ENCODE results near the gene STEAP3.
"Not testable (repeated sequence)": the region's sequence is repeated elsewhere in the genome, so short reads cannot be mapped to it uniquely, and the experiment has no call there.

Gene STEAP3

GRCh38 chr2:119263025-119263424, 39.4 kb downstream of the STEAP3 start:
- Histone ChIP-seq H3K4me3 (ENCODE audit: low read depth, low read length) (no peak overlapping the region), H3K4me1 (ENCODE audit: control insufficient read depth, insufficient read depth, low read length) (peaks cover 8% of the 10 kb centered on the region), H3K9me3 (ENCODE audit: control insufficient read depth, insufficient read depth, low read length) (no peaks in the 10 kb centered on the region), H3K9ac (ENCODE audit: low read depth, low read length) (no peak overlapping the region), H3K36me3 (ENCODE audit: control insufficient read depth, insufficient read depth, low read length) (no peaks in the 10 kb centered on the region), H3K27me3 (ENCODE audit: control insufficient read depth, insufficient read depth, low read length) (no peaks in the 10 kb centered on the region)

GRCh38 chr2:119263656-119264055, 40.0 kb downstream of the STEAP3 start:
- H3K9me3 ChIP-seq (ENCODE audit: control insufficient read depth, insufficient read depth, low read length) = no peaks in the 10 kb centered on the region
- H3K27me3 ChIP-seq (ENCODE audit: control insufficient read depth, insufficient read depth, low read length) = no peaks in the 10 kb centered on the region
- no peak overlapping the region for H3K9ac ChIP-seq (ENCODE audit: low read depth, low read length)
- no peaks in the 10 kb centered on the region for H3K36me3 ChIP-seq (ENCODE audit: control insufficient read depth, insufficient read depth, low read length)
- H3K4me1 ChIP-seq (ENCODE audit: control insufficient read depth, insufficient read depth, low read length) = peaks cover 8% of the 10 kb centered on the region
- no peak overlapping the region for H3K4me3 ChIP-seq (ENCODE audit: low read depth, low read length)

- no peak overlapping the region for H3K4me3 ChIP-seq (ENCODE audit: low read depth, low read length)
- no peaks in the 10 kb centered on the region for H3K27me3 ChIP-seq (ENCODE audit: control insufficient read depth, insufficient read depth, low read length)
- H3K9ac ChIP-seq (ENCODE audit: low read depth, low read length) = no peak overlapping the region
- H3K9me3 ChIP-seq (ENCODE audit: control insufficient read depth, insufficient read depth, low read length) = no peaks in the 10 kb centered on the region
- H3K36me3 ChIP-seq (ENCODE audit: control insufficient read depth, insufficient read depth, low read length) = no peaks in the 10 kb centered on the region
- H3K4me1 ChIP-seq (ENCODE audit: control insufficient read depth, insufficient read depth, low read length) = no peaks in the 10 kb centered on the region
These were observed 41.4 kb downstream of the STEAP3 start for GRCh38 chr2:119264781-119265692.

- Histone ChIP-seq H3K4me1 (ENCODE audit: control insufficient read depth, insufficient read depth, low read length) (no peaks in the 10 kb centered on the region), H3K27me3 (ENCODE audit: control insufficient read depth, insufficient read depth, low read length) (no peaks in the 10 kb centered on the region)
These were observed 42.0 kb downstream of the STEAP3 start for GRCh38 chr2:119265693-119266066.

GRCh38 chr2:119266091-119266589, 42.5 kb downstream of the STEAP3 start:
- Histone ChIP-seq H3K4me1 (ENCODE audit: control insufficient read depth, insufficient read depth, low read length) (no peaks in the 10 kb centered on the region), H3K36me3 (ENCODE audit: control insufficient read depth, insufficient read depth, low read length) (no peaks in the 10 kb centered on the region), H3K4me3 (ENCODE audit: low read depth, low read length) (no peak overlapping the region), H3K9ac (ENCODE audit: low read depth, low read length) (no peak overlapping the region), H3K9me3 (ENCODE audit: control insufficient read depth, insufficient read depth, low read length) (no peaks in the 10 kb centered on the region), H3K27me3 (ENCODE audit: control insufficient read depth, insufficient read depth, low read length) (no peaks in the 10 kb centered on the region)

More at GRCh38 chr2:119265693-119266066, 42.0 kb downstream of the STEAP3 start:
- Histone ChIP-seq H3K9ac (ENCODE audit: low read depth, low read length) (no peak overlapping the region), H3K36me3 (ENCODE audit: control insufficient read depth, insufficient read depth, low read length) (no peaks in the 10 kb centered on the region), H3K4me3 (ENCODE audit: low read depth, low read length) (no peak overlapping the region), H3K9me3 (ENCODE audit: control insufficient read depth, insufficient read depth, low read length) (no peaks in the 10 kb centered on the region)

GRCh38 chr2:119267604-119268003, 44.0 kb downstream of the STEAP3 start:
- H3K27me3 ChIP-seq (ENCODE audit: control insufficient read depth, insufficient read depth, low read length) = no peaks in the 10 kb centered on the region
- no peaks in the 10 kb centered on the region for H3K36me3 ChIP-seq (ENCODE audit: control insufficient read depth, insufficient read depth, low read length)
- no peaks in the 10 kb centered on the region for H3K4me1 ChIP-seq (ENCODE audit: control insufficient read depth, insufficient read depth, low read length)
- H3K9ac ChIP-seq (ENCODE audit: low read depth, low read length) = no peak overlapping the region
- no peaks in the 10 kb centered on the region for H3K9me3 ChIP-seq (ENCODE audit: control insufficient read depth, insufficient read depth, low read length)
- H3K4me3 ChIP-seq (ENCODE audit: low read depth, low read length) = no peak overlapping the region

- no peaks in the 10 kb centered on the region for H3K9me3 ChIP-seq (ENCODE audit: control insufficient read depth, insufficient read depth, low read length)
- no peaks in the 10 kb centered on the region for H3K27me3 ChIP-seq (ENCODE audit: control insufficient read depth, insufficient read depth, low read length)
- no peak overlapping the region for H3K9ac ChIP-seq (ENCODE audit: low read depth, low read length)
- no peaks in the 10 kb centered on the region for H3K36me3 ChIP-seq (ENCODE audit: control insufficient read depth, insufficient read depth, low read length)
- no peaks in the 10 kb centered on the region for H3K4me1 ChIP-seq (ENCODE audit: control insufficient read depth, insufficient read depth, low read length)
- no peak overlapping the region for H3K4me3 ChIP-seq (ENCODE audit: low read depth, low read length)
These were observed 53.2 kb downstream of the STEAP3 start for GRCh38 chr2:119276864-119277263.

GRCh38 chr2:119278385-119278784, 54.8 kb downstream of the STEAP3 start:
- not testable (repeated sequence) for H3K4me1 ChIP-seq (ENCODE audit: control insufficient read depth, insufficient read depth, low read length); H3K27me3 ChIP-seq (ENCODE audit: control insufficient read depth, insufficient read depth, low read length); H3K9ac ChIP-seq (ENCODE audit: low read depth, low read length); H3K36me3 ChIP-seq (ENCODE audit: control insufficient read depth, insufficient read depth, low read length); H3K9me3 ChIP-seq (ENCODE audit: control insufficient read depth, insufficient read depth, low read length); H3K4me3 ChIP-seq (ENCODE audit: low read depth, low read length)

GRCh38 chr2:119278946-119279345, 55.3 kb downstream of the STEAP3 start:
- Histone ChIP-seq H3K4me1 (ENCODE audit: control insufficient read depth, insufficient read depth, low read length) (no peaks in the 10 kb centered on the region), H3K9ac (ENCODE audit: low read depth, low read length) (no peak overlapping the region), H3K9me3 (ENCODE audit: control insufficient read depth, insufficient read depth, low read length) (no peaks in the 10 kb centered on the region), H3K27me3 (ENCODE audit: control insufficient read depth, insufficient read depth, low read length) (no peaks in the 10 kb centered on the region), H3K36me3 (ENCODE audit: control insufficient read depth, insufficient read depth, low read length) (no peaks in the 10 kb centered on the region), H3K4me3 (ENCODE audit: low read depth, low read length) (no peak overlapping the region)

GRCh38 chr2:119279666-119280065, 56.0 kb downstream of the STEAP3 start:
- Histone ChIP-seq H3K27me3 (ENCODE audit: control insufficient read depth, insufficient read depth, low read length) (no peaks in the 10 kb centered on the region), H3K4me1 (ENCODE audit: control insufficient read depth, insufficient read depth, low read length) (no peaks in the 10 kb centered on the region), H3K36me3 (ENCODE audit: control insufficient read depth, insufficient read depth, low read length) (no peaks in the 10 kb centered on the region), H3K4me3 (ENCODE audit: low read depth, low read length) (no peak overlapping the region), H3K9ac (ENCODE audit: low read depth, low read length) (no peak overlapping the region), H3K9me3 (ENCODE audit: control insufficient read depth, insufficient read depth, low read length) (no peaks in the 10 kb centered on the region)

- Histone ChIP-seq H3K9ac (ENCODE audit: low read depth, low read length) (no peak overlapping the region), H3K27me3 (ENCODE audit: control insufficient read depth, insufficient read depth, low read length) (no peaks in the 10 kb centered on the region), H3K36me3 (ENCODE audit: control insufficient read depth, insufficient read depth, low read length) (no peaks in the 10 kb centered on the region), H3K9me3 (ENCODE audit: control insufficient read depth, insufficient read depth, low read length) (no peaks in the 10 kb centered on the region), H3K4me3 (ENCODE audit: low read depth, low read length) (no peak overlapping the region), H3K4me1 (ENCODE audit: control insufficient read depth, insufficient read depth, low read length) (no peaks in the 10 kb centered on the region)
These were observed 57.0 kb downstream of the STEAP3 start for GRCh38 chr2:119280680-119281079.

Measured in iPS-15b (cell line).